ENCODE measurements around the gene MYBPH.

GRCh38 chr1:203130358-203130985 is 45.2 kb downstream of the MYBPH start:
- TF ChIP-seq, protein P1, sequence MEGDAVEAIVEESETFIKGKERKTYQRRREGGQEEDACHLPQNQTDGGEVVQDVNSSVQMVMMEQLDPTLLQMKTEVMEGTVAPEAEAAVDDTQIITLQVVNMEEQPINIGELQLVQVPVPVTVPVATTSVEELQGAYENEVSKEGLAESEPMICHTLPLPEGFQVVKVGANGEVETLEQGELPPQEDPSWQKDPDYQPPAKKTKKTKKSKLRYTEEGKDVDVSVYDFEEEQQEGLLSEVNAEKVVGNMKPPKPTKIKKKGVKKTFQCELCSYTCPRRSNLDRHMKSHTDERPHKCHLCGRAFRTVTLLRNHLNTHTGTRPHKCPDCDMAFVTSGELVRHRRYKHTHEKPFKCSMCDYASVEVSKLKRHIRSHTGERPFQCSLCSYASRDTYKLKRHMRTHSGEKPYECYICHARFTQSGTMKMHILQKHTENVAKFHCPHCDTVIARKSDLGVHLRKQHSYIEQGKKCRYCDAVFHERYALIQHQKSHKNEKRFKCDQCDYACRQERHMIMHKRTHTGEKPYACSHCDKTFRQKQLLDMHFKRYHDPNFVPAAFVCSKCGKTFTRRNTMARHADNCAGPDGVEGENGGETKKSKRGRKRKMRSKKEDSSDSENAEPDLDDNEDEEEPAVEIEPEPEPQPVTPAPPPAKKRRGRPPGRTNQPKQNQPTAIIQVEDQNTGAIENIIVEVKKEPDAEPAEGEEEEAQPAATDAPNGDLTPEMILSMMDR (IDR thresholded peaks at IDR 0.05), result no peak
- TF ChIP-seq POLR2A (IDR thresholded peaks at IDR 0.05), result no peak
